OCI-LY7 (cell line): ENCODE data around the gene PCARE.

Experiments used
- EZH2phosphoT487 ChIP-seq: fragments of 200-600 bp; sonication (generic); IDR thresholded peaks from 2 replicates; pipeline ENCODE4 v1.6.1; 2018; ENCODE audit warnings: low read depth, borderline replicate concordance, mild to moderate bottlenecking, mixed run types, antibody characterized with exemption, low read length, moderate library complexity, mixed read lengths
- TF ChIP-seq, protein P1 (sequence below): fragments of 200-600 bp; sonication (generic); conservative IDR thresholded peaks from 2 replicates; pipeline ENCODE4 v1.5.1; 2014; ENCODE audit warnings: mild to moderate bottlenecking, antibody characterized with exemption, low read length, moderate library complexity, mixed read lengths

DNA sequence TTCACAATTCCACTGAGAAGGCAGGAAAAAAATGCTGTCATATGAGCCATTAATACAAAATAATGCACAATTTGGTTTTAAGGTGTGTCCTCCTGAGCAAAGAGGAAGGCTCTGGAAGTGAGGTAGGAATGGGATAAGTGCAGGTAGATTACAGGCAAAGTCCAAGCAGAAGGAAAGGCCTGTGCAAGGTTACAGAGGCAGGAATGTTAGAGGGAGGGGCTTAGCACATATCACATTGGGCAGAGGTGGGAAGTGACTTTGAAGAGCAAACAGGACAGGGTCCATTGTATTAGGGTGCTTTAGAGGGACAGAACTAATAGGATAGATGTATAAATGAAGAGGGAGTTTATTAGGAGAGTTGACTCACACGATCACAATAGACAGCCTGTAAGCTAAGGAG is 26.2 kb upstream of the PCARE start:
- TF ChIP-seq, protein P1, sequence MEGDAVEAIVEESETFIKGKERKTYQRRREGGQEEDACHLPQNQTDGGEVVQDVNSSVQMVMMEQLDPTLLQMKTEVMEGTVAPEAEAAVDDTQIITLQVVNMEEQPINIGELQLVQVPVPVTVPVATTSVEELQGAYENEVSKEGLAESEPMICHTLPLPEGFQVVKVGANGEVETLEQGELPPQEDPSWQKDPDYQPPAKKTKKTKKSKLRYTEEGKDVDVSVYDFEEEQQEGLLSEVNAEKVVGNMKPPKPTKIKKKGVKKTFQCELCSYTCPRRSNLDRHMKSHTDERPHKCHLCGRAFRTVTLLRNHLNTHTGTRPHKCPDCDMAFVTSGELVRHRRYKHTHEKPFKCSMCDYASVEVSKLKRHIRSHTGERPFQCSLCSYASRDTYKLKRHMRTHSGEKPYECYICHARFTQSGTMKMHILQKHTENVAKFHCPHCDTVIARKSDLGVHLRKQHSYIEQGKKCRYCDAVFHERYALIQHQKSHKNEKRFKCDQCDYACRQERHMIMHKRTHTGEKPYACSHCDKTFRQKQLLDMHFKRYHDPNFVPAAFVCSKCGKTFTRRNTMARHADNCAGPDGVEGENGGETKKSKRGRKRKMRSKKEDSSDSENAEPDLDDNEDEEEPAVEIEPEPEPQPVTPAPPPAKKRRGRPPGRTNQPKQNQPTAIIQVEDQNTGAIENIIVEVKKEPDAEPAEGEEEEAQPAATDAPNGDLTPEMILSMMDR, result no peak
- TF ChIP-seq EZH2phosphoT487, result no peak
